ENCODE data around the gene ORM2.

- TF ChIP-seq CTCF (conservative IDR thresholded peaks at IDR 0.05; ENCODE audit: low read depth in 2 of 2) (no peak), CREB1 (CRISPR knock-in tag; IDR thresholded peaks at IDR 0.05; ENCODE audit: low read depth) (no peak), EZH2 (IDR thresholded peaks at IDR 0.05; ENCODE audit: low read depth, unreplicated experiment) (no peak), ZNF462 (CRISPR knock-in tag; IDR thresholded peaks at IDR 0.05) (no peak), EZH2phosphoT487 (IDR thresholded peaks at IDR 0.05; ENCODE audit: unreplicated experiment) (no peak), POLR2AphosphoS5 (IDR thresholded peaks at IDR 0.05; ENCODE audit: low read depth) (no peak)
- TF ChIP-seq, protein P1, sequence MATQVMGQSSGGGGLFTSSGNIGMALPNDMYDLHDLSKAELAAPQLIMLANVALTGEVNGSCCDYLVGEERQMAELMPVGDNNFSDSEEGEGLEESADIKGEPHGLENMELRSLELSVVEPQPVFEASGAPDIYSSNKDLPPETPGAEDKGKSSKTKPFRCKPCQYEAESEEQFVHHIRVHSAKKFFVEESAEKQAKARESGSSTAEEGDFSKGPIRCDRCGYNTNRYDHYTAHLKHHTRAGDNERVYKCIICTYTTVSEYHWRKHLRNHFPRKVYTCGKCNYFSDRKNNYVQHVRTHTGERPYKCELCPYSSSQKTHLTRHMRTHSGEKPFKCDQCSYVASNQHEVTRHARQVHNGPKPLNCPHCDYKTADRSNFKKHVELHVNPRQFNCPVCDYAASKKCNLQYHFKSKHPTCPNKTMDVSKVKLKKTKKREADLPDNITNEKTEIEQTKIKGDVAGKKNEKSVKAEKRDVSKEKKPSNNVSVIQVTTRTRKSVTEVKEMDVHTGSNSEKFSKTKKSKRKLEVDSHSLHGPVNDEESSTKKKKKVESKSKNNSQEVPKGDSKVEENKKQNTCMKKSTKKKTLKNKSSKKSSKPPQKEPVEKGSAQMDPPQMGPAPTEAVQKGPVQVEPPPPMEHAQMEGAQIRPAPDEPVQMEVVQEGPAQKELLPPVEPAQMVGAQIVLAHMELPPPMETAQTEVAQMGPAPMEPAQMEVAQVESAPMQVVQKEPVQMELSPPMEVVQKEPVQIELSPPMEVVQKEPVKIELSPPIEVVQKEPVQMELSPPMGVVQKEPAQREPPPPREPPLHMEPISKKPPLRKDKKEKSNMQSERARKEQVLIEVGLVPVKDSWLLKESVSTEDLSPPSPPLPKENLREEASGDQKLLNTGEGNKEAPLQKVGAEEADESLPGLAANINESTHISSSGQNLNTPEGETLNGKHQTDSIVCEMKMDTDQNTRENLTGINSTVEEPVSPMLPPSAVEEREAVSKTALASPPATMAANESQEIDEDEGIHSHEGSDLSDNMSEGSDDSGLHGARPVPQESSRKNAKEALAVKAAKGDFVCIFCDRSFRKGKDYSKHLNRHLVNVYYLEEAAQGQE (IDR thresholded peaks at IDR 0.05; ENCODE audit: unreplicated experiment) = no peak
- TF ChIP-seq, protein P2, sequence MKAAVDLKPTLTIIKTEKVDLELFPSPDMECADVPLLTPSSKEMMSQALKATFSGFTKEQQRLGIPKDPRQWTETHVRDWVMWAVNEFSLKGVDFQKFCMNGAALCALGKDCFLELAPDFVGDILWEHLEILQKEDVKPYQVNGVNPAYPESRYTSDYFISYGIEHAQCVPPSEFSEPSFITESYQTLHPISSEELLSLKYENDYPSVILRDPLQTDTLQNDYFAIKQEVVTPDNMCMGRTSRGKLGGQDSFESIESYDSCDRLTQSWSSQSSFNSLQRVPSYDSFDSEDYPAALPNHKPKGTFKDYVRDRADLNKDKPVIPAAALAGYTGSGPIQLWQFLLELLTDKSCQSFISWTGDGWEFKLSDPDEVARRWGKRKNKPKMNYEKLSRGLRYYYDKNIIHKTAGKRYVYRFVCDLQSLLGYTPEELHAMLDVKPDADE (IDR thresholded peaks at IDR 0.05) = no peak
Observed at GRCh38 chr9:114349713-114350480, 20.2 kb downstream of the ORM2 start.
